Activated CD8-positive, alpha-beta T cell treated with anti-CD3 and anti-CD28 coated beads, Interleukin-2, amount 10 ng/mL, durations not matched to agents 7 days and 5 days (primary cell): ENCODE results near the gene C11orf21. TPM values are rescaled to one million over a fixed set of nuclear protein-coding genes. Genes with fewer than 3 reads are reported as not detected.
A peak's percentile ranks its signal among the peaks of the same experiment; 100 is the strongest.

Experiments
- ATAC-seq: fragments of 150-1000 bp; cut with Tn5 transposase; one replicate; pipeline ENCODE4 v1.10.0; 2021; ENCODE audit warnings: moderate library complexity
- CTCF ChIA-PET: fragments of 350-600 bp; sonication (Branson Sonifier 250); formaldehyde crosslinking; loops from one replicate; lab custom pipeline; 2021; ENCODE audit warnings: antibody characterized with exemption; lab: Charles Lee
- POLR2A ChIA-PET: fragments of 350-600 bp; sonication (Branson Sonifier 250); formaldehyde crosslinking; loops from one replicate; lab custom pipeline; 2021; ENCODE audit warnings: antibody characterized with exemption; lab: Charles Lee
- DNase-seq: peaks from one replicate; pipeline ENCODE4 v3.0.0-alpha.2; 2020
- H3K27ac Mint-ChIP-seq: one replicate; pipeline ENCODE4 v1.8.0; 2021; ENCODE audit warnings: mild to moderate bottlenecking, mixed read lengths
- H3K27me3 Mint-ChIP-seq: one replicate; pipeline ENCODE4 v1.8.0; 2021; ENCODE audit warnings: low read depth, mixed read lengths
- H3K36me3 Mint-ChIP-seq: one replicate; pipeline ENCODE4 v1.8.0; 2021; ENCODE audit warnings: low read depth, mixed read lengths
- H3K4me1 Mint-ChIP-seq: one replicate; pipeline ENCODE4 v1.8.0; 2021; ENCODE audit warnings: low read depth, mixed read lengths
- H3K4me3 Mint-ChIP-seq: one replicate; pipeline ENCODE4 v1.8.0; 2021; ENCODE audit warnings: mild to moderate bottlenecking, mixed read lengths
- H3K9me3 Mint-ChIP-seq: one replicate; pipeline ENCODE4 v1.8.0; 2022; ENCODE audit warnings: mixed read lengths; ENCODE audit not compliant: insufficient read depth
- total RNA-seq, 2 experiments: library from RNA; stranded (reverse); gene quantifications; one replicate each; pipeline ENCODE4 v1.2.3, GENCODE V29; 2021

Gene C11orf21
- total RNA-seq, 2 experiments from 2014 or later = 37.1 to 43.2 TPM

DNA sequence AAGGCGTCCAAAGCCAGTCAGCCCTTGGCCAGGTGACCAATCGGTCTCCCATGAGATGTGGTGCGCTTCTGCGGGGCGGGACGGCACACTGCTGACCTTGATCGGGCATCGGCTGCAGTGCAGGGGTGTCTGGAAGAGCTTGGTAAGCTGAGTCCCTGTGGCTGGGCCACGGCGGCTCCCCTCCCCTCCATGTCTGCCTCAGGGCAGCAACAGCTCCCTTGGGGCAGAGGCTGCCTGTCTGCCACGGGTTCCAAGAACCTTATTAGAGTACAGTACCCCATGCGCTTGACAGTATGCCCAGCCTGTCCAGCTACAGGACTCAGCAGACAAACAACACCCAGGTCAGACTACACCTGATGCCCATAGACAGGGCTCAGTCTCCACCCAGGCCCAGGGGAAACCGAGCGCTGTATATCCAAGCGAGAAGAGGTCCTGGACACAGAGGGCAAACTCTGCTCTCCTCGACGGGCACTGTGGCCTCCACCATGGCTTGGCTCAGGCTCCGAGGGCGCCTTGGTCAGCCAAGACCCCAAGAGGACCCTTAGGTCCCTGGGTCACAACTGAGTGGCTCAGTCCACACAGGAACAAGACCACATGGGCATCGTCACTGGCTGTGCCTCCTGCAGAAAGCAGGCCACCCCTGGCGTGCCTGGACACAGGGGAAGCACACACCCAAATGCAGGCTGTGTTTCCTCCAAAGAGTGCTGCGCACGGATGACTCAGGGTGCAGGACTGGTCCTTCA, 19.0 kb upstream of the C11orf21 start:
- H3K36me3 Mint-ChIP-seq = no peaks in the 10 kb centered on the region
- no peaks in the 10 kb centered on the region for H3K4me1 Mint-ChIP-seq
- peaks cover 29% of the 10 kb centered on the region for H3K27me3 Mint-ChIP-seq
- ChIA-PET CTCF (interaction anchor here (0.9 to 1.2 kb wide), 2 partner anchors 15 to 16 kb away, joined by 3 read pairs; no protein-coding TSS in a partner anchor), POLR2A (no interaction called here)
- H3K4me3 Mint-ChIP-seq = no peak overlapping the region
- H3K27ac Mint-ChIP-seq = no peak overlapping the region
- DNase-seq (no peak), ATAC-seq (no peak)
- H3K9me3 Mint-ChIP-seq = no peaks in the 10 kb centered on the region

DNA sequence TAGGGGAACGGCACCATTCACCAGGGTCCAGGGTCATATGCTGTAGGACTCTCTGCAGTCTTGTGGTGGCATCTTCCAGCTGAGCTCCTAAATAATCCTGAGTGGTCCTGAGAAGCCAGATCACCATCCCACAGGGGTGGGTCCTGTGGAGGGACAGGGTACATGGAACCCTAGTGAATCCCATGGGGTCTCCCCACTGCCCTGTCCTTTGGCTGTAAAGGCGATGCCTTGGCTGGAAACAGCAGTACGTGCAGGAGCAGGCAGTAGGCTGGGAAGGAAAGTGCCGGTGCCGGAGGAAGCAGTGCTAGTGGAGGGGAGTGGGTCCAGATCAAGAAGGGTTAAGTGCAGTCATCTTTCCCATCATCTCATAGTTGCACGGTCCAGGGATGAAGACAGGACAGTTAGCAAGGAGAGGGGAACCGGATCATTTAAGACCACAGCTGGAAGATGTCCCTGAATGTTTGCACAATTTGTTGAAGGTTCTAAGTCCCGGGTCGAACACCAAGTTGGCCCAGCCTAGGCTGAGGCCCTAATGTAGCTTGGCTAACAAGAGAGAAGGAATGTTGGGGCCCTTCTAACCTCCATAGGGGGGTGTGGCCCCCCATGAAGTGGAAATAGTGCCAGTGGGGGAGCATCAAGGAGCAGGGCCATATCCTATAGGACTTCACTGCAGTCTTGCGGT, 18.2 kb upstream of the C11orf21 start:
- ATAC-seq (no peak), DNase-seq (no peak)
- ChIA-PET CTCF (interaction anchor here (0.9 kb wide), 1 partner anchor 15 kb away, joined by 3 read pairs; no protein-coding TSS in a partner anchor), POLR2A (no interaction called here)
- no peaks in the 10 kb centered on the region for H3K4me1 Mint-ChIP-seq
- no peaks in the 10 kb centered on the region for H3K9me3 Mint-ChIP-seq
- no peak overlapping the region for H3K4me3 Mint-ChIP-seq
- no peak overlapping the region for H3K27ac Mint-ChIP-seq
- peaks cover 29% of the 10 kb centered on the region for H3K27me3 Mint-ChIP-seq
- no peaks in the 10 kb centered on the region for H3K36me3 Mint-ChIP-seq

DNA sequence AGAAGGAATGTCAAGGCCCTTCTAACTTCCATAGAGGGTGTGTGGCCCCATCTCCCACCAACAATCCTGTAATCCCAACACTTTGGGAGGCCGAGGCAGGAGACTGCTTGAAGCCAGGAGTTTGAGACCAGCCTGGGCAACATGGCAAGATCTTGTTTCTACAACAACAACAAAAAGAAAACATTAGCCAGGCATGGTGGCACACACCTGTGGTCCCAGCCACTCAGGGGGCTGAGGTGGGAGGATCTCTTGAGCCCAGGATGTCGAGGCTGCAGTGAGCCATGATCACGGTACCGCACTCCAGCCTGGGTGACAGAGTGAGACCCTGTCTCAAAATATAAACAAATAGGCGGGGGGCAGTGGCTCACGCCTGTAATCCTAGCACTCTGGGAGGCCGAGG, 17.0 kb upstream of the C11orf21 start:
- ChIA-PET CTCF (interaction anchor here (2.5 kb wide), 1 partner anchor 13 kb away, joined by 14 read pairs; no protein-coding TSS in a partner anchor), POLR2A (interaction anchor here (0.9 kb wide), 1 partner anchor 9 kb away, joined by 4 read pairs; no protein-coding TSS in a partner anchor)
- peaks cover 25% of the 10 kb centered on the region for H3K27me3 Mint-ChIP-seq
- H3K4me1 Mint-ChIP-seq = no peaks in the 10 kb centered on the region
- no peak for ATAC-seq
- H3K9me3 Mint-ChIP-seq = no peaks in the 10 kb centered on the region
- H3K27ac Mint-ChIP-seq = no peak overlapping the region
- H3K4me3 Mint-ChIP-seq = no peak overlapping the region
- no peaks in the 10 kb centered on the region for H3K36me3 Mint-ChIP-seq
- DNase-seq = no peak

DNA sequence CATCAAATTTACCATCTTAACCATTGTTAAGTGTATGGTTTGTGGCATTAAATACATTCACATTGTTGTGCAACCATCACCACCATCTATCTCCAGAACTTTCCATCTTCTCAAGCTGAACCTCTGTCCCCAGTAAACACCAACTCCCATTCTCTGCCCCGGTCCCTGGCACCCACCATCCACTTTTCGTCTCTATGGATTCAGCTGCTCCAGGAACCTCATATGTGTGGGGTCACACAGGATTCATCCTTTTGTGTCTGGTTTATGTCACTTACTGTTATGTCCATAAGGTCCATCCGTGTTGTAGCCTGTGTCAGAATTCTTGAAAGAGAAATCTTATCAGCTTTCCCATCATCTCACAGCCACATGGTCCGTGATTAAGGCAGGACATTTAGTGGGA, 16.4 kb upstream of the C11orf21 start:
- ChIA-PET CTCF (interaction anchor here (2.5 kb wide), 1 partner anchor 12 kb away, joined by 14 read pairs; no protein-coding TSS in a partner anchor), POLR2A (interaction anchor here (0.9 kb wide), 1 partner anchor 9 kb away, joined by 4 read pairs; no protein-coding TSS in a partner anchor)
- DNase-seq (no peak), ATAC-seq (no peak)
- H3K36me3 Mint-ChIP-seq = no peaks in the 10 kb centered on the region
- no peak overlapping the region for H3K4me3 Mint-ChIP-seq
- H3K27me3 Mint-ChIP-seq = peaks cover 19% of the 10 kb centered on the region
- H3K4me1 Mint-ChIP-seq = no peaks in the 10 kb centered on the region
- no peaks in the 10 kb centered on the region for H3K9me3 Mint-ChIP-seq
- no peak overlapping the region for H3K27ac Mint-ChIP-seq

DNA sequence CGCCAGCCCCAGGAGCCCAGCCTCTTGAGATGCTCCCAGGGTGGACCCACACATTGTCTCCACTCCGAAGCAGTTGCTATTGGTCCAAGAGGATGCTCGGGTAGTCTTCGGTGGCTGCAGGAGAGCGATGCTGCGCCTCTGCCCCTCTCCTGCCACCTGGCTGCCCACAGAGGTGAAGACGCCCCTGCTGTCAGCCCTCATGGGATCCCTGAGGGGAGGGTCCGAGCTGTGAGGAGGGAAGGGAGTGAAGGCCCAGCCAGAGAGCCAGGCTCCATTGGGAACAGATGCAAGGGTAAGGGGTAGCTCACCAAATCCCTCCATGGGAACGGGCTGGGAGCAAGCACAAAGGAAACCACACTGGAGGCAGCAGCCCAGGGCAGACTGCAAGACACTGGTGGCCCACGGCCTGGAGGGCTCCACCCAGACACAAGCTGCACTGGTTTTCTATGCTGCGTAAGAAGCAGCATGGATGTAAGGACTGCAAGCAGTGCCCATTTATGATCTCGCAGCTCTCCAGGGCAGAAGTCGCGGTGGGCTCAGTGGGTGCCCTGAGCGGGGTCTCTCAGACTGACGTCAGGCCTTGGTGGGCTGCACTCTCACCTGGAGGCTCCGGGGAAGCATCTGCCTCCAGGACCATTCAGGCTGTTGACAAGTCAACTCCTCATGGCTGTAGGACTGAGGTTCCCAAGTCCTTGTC, 15.8 kb upstream of the C11orf21 start:
- no peaks in the 10 kb centered on the region for H3K36me3 Mint-ChIP-seq
- ATAC-seq = peak; percentile 25
- H3K27ac Mint-ChIP-seq = no peak overlapping the region
- H3K4me3 Mint-ChIP-seq = no peak overlapping the region
- CTCF ChIA-PET = interaction anchor here (1.7 to 2.5 kb wide), 2 partner anchors 12 to 103 kb away, joined by 4 to 14 read pairs; no protein-coding TSS in a partner anchor
- H3K4me1 Mint-ChIP-seq = no peaks in the 10 kb centered on the region
- H3K9me3 Mint-ChIP-seq = no peaks in the 10 kb centered on the region
- no peak for DNase-seq
- peaks cover 13% of the 10 kb centered on the region for H3K27me3 Mint-ChIP-seq
- POLR2A ChIA-PET = interaction anchor here (0.9 to 1.5 kb wide), 2 partner anchors 8 to 9 kb away, joined by 4 read pairs; no protein-coding TSS in a partner anchor

DNA sequence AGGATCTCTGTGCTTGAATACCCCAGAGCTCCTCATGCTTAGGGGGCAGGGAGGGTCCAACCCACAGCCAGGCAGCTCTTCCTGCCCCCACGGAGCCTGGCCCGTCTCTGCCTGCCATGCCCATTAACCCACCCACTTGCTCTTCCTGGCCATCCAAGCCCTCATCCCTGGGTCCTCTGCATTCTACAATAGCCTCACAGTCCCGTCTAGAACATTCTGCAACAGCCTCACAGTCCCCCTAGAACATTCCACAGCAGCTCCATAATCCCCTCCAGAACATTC, 15.2 kb upstream of the C11orf21 start:
- H3K27me3 Mint-ChIP-seq = peaks cover 8% of the 10 kb centered on the region
- no peak overlapping the region for H3K4me3 Mint-ChIP-seq
- no peaks in the 10 kb centered on the region for H3K4me1 Mint-ChIP-seq
- CTCF ChIA-PET = interaction anchor here (1.7 to 2.5 kb wide), 2 partner anchors 11 to 104 kb away, joined by 4 to 14 read pairs; no protein-coding TSS in a partner anchor
- H3K36me3 Mint-ChIP-seq = no peaks in the 10 kb centered on the region
- DNase-seq = no peak
- H3K27ac Mint-ChIP-seq = no peak overlapping the region
- H3K9me3 Mint-ChIP-seq = no peaks in the 10 kb centered on the region
- ATAC-seq = no peak
- POLR2A ChIA-PET = interaction anchor here (0.7 to 1.5 kb wide), 2 partner anchors 9 to 50 kb away, joined by 3 to 4 read pairs; no protein-coding TSS in a partner anchor

DNA sequence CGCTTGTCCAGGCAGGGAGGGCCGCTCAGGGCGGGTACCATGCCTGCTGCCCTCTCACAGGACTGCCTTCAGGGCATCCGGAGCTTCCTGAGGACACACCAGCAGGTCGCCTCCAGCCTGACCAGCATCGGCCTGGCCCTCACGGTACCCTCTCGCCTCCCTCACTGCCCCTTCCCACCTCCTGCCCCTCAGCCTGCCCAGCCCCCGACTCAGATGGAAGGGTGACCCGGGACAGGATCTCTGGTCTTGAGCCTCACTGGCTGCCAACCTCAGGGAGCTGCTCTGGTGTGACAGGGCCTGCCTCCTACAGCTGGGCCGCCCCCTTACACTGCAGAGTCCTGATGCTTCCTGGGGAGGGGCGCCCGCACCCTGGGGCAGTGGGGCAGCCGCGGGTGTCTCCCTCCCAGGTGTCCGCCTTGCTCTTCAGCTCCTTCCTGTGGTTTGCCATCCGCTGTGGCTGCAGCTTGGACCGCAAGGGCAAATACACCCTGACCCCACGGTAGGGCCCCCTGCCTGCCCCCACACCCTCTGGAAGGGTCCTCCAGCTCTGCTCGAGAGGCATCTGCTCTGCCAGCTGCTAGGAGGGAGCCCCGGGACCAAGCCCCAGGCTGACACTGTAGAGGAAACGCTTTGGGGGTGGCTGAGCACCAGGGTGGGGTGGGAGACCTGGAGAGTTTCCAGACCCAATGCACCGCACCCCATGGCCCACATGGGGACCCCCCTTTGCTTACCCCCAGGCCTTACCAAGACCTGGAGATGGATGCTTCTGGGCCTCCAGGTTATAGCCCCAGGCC, 14.6 kb upstream of the C11orf21 start:
- no peak for DNase-seq
- ATAC-seq = no peak
- H3K27me3 Mint-ChIP-seq = peaks cover 4% of the 10 kb centered on the region
- CTCF ChIA-PET = interaction anchor here (1.7 to 2.5 kb wide), 2 partner anchors 11 to 105 kb away, joined by 4 to 14 read pairs; no protein-coding TSS in a partner anchor
- H3K27ac Mint-ChIP-seq = no peak overlapping the region
- no peak overlapping the region for H3K4me3 Mint-ChIP-seq
- no peaks in the 10 kb centered on the region for H3K36me3 Mint-ChIP-seq
- no peaks in the 10 kb centered on the region for H3K4me1 Mint-ChIP-seq
- H3K9me3 Mint-ChIP-seq = no peaks in the 10 kb centered on the region
- POLR2A ChIA-PET = interaction anchor here (0.7 to 1.5 kb wide), 3 partner anchors 10 to 51 kb away, joined by 3 to 4 read pairs (median 4); no protein-coding TSS in a partner anchor

DNA sequence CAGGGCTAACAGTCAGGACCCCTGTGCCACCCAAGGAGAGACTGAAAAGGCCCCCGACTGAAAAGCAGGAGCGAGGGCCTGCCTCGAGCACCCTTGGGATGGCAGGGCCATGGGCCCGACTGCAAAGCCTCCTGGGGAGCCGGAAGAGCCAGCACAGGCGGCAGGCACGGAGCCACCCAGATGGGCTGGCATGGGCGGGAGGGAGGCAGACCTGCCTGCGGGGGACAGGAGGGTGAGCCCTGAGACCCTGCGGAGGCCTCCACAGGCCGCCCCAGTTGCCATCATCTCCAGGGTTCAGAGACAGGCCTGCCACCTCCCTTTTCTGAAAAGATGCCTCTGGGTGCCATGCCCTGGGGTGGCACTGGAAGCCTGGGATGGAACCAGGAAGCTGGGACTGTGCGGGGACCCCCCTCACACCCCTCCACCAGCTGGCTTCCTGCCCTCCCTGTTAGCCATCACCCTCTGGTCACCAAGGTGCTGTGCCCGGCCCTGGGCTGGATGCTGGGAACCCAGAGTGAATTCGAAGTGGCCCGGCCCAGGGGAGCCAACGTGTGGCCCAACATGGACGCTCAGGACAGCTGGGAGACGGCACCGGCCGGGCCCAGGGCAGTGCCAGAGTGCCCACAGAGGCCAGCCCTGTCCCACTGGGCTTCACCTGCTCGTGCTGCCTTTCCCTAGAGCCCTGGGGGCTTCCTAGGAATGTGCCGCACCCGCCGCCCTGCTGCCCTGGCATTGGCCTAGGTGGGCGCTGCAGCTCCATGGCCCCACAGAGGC, 13.9 kb upstream of the C11orf21 start:
- Mint-ChIP-seq H3K27me3 (no peaks in the 10 kb centered on the region), H3K9me3 (no peaks in the 10 kb centered on the region), H3K27ac (no peak overlapping the region), H3K4me3 (no peak overlapping the region), H3K36me3 (no peaks in the 10 kb centered on the region), H3K4me1 (no peaks in the 10 kb centered on the region)
- DNase-seq (no peak), ATAC-seq (no peak)
- ChIA-PET CTCF (interaction anchor here (1.7 kb wide), 1 partner anchor 105 kb away, joined by 4 read pairs; no protein-coding TSS in a partner anchor), POLR2A (interaction anchor here (1.3 kb wide), 1 partner anchor 10 kb away, joined by 4 read pairs; no protein-coding TSS in a partner anchor)

DNA sequence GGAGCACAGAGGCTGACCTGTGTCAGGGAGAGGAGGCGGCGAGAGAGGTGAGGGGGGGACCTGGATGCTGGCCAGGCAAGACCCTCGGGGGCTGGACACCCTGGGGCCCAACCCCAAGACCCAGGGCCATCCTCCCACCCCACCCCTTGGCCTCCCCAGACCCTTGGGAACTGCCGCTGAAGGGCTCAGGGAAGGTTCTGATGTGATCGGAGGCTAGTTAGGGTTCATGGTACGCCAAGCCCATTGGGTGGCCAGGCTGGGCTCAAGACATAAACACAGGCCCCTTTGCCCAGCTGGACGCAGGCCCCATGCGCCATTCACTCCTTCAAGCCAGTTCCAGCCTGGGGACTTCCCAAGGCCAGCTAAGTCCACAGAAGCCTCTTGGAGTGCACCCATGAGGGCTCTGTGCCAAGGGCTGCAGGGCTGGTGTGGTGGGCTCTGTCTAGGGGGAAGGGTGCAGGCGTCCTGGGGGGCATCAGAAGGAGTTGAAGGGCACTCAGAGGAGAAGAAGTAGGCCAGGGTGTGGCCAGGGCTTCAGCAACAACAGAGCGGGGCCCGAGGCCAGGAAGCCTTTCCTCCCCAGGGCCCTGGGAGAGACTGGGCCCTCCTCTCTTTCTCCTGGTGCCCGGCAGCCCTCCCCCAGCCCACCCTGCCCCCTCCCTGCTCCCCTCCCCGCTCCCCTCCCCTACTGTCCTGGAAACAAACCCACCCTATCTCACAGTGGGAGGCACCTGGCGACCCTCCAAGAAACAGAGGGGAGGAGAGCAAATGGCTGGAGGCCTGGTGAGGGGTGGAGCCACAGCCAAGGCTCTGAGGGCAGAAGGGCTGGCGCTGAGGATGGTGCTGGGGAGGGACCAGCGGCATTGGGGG, 13.0 kb upstream of the C11orf21 start:
- Mint-ChIP-seq H3K9me3 (no peaks in the 10 kb centered on the region), H3K27me3 (no peaks in the 10 kb centered on the region), H3K4me1 (no peaks in the 10 kb centered on the region), H3K36me3 (no peaks in the 10 kb centered on the region), H3K4me3 (no peak overlapping the region), H3K27ac (no peak overlapping the region)
- POLR2A ChIA-PET = no interaction called here
- no peak for DNase-seq
- ATAC-seq = no peak
- CTCF ChIA-PET = interaction anchor here (1.7 kb wide), 1 partner anchor 9 kb away, joined by 5 read pairs; no protein-coding TSS in a partner anchor
